Calu3 (cell line): ENCODE results near the gene CENPX. TPM values are rescaled to one million over a fixed set of nuclear protein-coding genes. Genes with fewer than 3 reads are reported as not detected.

Experiments
- BruUV-seq: library from RNA; stranded (reverse); fragments of 400-500 nt; replicated peaks from 2 replicates; lab custom pipeline; 2021; lab: Mats Ljungman, UMichigan
- CTCF ChIA-PET: fragments of 300-600 bp; sonication (Branson Sonifier 250); formaldehyde crosslinking; loops from one replicate; lab custom pipeline; 2022; ENCODE audit warnings: antibody characterized with exemption; lab: Charles Lee
- DNase-seq: peaks from one replicate; pipeline ENCODE4 v3.0.0; 2022
- H3K27ac Mint-ChIP-seq: one replicate; pipeline ENCODE4 v1.8.0; 2022; ENCODE audit warnings: mixed read lengths; ENCODE audit not compliant: unreplicated experiment
- H3K27me3 Mint-ChIP-seq: one replicate; pipeline ENCODE4 v1.8.0; 2022; ENCODE audit warnings: mixed read lengths; ENCODE audit not compliant: unreplicated experiment
- H3K36me3 Mint-ChIP-seq: one replicate; pipeline ENCODE4 v1.8.0; 2022; ENCODE audit warnings: mild to moderate bottlenecking, moderate library complexity, mixed read lengths; ENCODE audit not compliant: insufficient read depth, unreplicated experiment
- H3K4me1 Mint-ChIP-seq: one replicate; pipeline ENCODE4 v1.8.0; 2022; ENCODE audit warnings: mild to moderate bottlenecking, low read depth, mixed read lengths; ENCODE audit not compliant: unreplicated experiment
- H3K4me3 Mint-ChIP-seq: one replicate; pipeline ENCODE4 v1.8.0; 2022; ENCODE audit warnings: mild to moderate bottlenecking, low read depth, moderate library complexity, mixed read lengths; ENCODE audit not compliant: unreplicated experiment
- H3K9me3 Mint-ChIP-seq: one replicate; pipeline ENCODE4 v1.8.0; 2022; ENCODE audit warnings: low read depth, mixed read lengths; ENCODE audit not compliant: unreplicated experiment
- CTCF ChIP-seq: fragments of 200-600 bp; IDR thresholded peaks from one replicate; pipeline ENCODE4 v1.8.0; 2022; ENCODE audit warnings: antibody characterized with exemption; ENCODE audit not compliant: unreplicated experiment
- intact Hi-C: fragments of 100-400 bp; cut with micrococcal nuclease; formaldehyde crosslinking; loops from one replicate; pipeline ENCODE4 v1.10.0; 2022; ENCODE audit not compliant: unreplicated experiment
- total RNA-seq: library from RNA; stranded (reverse); gene quantifications from 2 replicates; pipeline ENCODE4 v1.2.3, GENCODE V29; 2022

The CENPX gene
- total RNA-seq, 1 experiment from 2014 or later = 86.9 TPM

- H3K4me3 Mint-ChIP-seq = no peak overlapping the region
- no peak overlapping the region for H3K27ac Mint-ChIP-seq
- H3K9me3 Mint-ChIP-seq = no peaks in the 10 kb centered on the region
- H3K27me3 Mint-ChIP-seq = no peaks in the 10 kb centered on the region
- BruUV-seq = no TSS peak
- TF ChIP-seq CTCF = no peak
- peaks cover 34% of the 10 kb centered on the region for H3K36me3 Mint-ChIP-seq
- CTCF ChIA-PET = no interaction called here
- no peak for DNase-seq
- intact Hi-C loops = no loop called here
- H3K4me1 Mint-ChIP-seq = no peaks in the 10 kb centered on the region
Observed at GRCh38 chr17:82015311-82015971, 7.2 kb downstream of the CENPX start.

DNA sequence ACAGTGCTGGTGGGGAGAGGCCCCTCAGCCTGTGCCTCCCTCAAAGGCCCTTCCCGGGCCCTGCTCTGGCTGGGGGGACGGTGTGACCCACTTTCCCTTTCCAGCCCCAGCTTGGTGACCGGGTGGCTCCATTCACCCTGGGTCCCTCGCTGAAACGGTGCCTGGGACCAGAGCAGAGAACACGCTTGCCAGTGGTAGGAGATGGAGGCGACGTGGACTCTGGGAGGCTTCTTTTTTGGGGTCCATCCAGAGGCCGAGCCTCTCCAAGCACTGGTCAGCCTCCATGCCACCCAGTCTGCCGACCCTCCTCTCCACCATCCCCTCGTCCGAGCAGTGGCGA is 7.7 kb downstream of the CENPX start:
- no peak for DNase-seq
- intact Hi-C loops = no loop called here
- H3K27ac Mint-ChIP-seq = no peak overlapping the region
- CTCF ChIA-PET = no interaction called here
- no peaks in the 10 kb centered on the region for H3K4me1 Mint-ChIP-seq
- H3K36me3 Mint-ChIP-seq = peaks cover 29% of the 10 kb centered on the region
- no peaks in the 10 kb centered on the region for H3K9me3 Mint-ChIP-seq
- no peak overlapping the region for H3K4me3 Mint-ChIP-seq
- TF ChIP-seq CTCF = no peak
- no TSS peak for BruUV-seq
- no peaks in the 10 kb centered on the region for H3K27me3 Mint-ChIP-seq

DNA sequence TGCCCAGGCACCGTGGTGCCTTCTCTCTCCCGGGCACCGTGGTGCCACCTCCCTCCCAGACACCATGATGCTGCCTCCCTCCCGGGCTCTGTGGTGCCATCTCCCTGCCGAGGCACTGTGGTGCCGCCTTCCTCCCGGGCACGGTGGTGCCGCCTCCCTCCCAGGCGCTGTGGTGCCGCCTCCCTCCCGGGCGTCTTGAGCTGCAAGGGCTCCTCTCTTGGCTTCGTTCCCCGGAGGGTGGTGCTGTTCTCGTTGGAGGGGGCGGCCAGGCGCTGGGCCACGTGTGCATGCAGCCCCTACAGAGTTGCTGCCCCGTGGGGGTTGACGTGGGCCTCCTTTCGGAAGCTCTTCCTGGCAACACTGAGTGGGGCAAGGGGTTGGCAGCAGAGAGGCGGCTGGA is 8.2 kb downstream of the CENPX start:
- no TSS peak for BruUV-seq
- Mint-ChIP-seq H3K27ac (no peak overlapping the region), H3K9me3 (no peaks in the 10 kb centered on the region), H3K36me3 (peaks cover 29% of the 10 kb centered on the region), H3K4me3 (no peak overlapping the region), H3K27me3 (no peaks in the 10 kb centered on the region), H3K4me1 (no peaks in the 10 kb centered on the region)
- intact Hi-C loops = no loop called here
- CTCF ChIA-PET = no interaction called here
- TF ChIP-seq CTCF = no peak
- DNase-seq = no peak

DNA sequence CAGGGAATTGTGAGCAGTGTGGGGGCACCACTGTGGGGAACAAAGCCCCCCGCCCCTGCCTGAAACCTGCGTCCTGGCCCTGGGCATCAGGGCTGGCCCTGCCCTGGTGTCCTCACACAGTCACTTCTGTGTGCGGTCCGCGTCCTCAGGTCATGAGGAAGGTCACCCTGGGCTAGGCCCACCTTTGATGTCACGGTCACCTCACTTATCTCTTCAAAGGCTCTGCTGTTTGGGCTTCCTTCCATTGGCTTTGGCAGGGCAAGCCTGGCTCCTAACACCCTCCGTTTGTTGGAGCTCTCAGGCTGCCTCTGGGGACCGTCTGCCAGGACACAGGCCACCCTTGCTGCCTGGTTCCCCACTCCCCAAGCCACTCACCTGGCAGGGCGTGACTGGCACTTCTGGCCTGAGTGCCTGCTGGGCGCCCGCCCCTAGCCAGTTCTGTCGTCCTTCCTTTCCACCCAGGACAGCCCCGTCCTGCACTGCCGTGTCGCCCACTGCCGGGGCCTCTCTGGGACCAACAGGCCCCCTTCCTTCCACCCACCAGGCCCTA is 8.8 kb downstream of the CENPX start:
- H3K36me3 Mint-ChIP-seq = peaks cover 28% of the 10 kb centered on the region
- no TSS peak for BruUV-seq
- intact Hi-C loops = no loop called here
- no peaks in the 10 kb centered on the region for H3K9me3 Mint-ChIP-seq
- no peaks in the 10 kb centered on the region for H3K27me3 Mint-ChIP-seq
- DNase-seq = no peak
- no peak overlapping the region for H3K4me3 Mint-ChIP-seq
- H3K27ac Mint-ChIP-seq = no peak overlapping the region
- CTCF ChIA-PET = no interaction called here
- no peak for TF ChIP-seq CTCF
- H3K4me1 Mint-ChIP-seq = no peaks in the 10 kb centered on the region
